Measurements from ENCODE around the gene ELOVL3.
"Not testable (repeated sequence)": the region's sequence is repeated elsewhere in the genome, so short reads cannot be mapped to it uniquely, and the experiment has no call there.

GRCh38 chr10:102213599-102213998, 12.5 kb upstream of the ELOVL3 start:
- TF ChIP-seq POLR2AphosphoS5, CTCF (IDR thresholded peaks at IDR 0.05): not testable (repeated sequence)

Data from esophagus muscularis mucosa (tissue), 3 donors.